Ascending aorta (tissue), 2 donors: ENCODE data around the gene TMEM86A. TPM values are rescaled to one million over a fixed set of nuclear protein-coding genes. Genes with fewer than 3 reads are reported as not detected.
"Not testable (repeated sequence)": the region's sequence is repeated elsewhere in the genome, so short reads cannot be mapped to it uniquely, and the experiment has no call there.

Source experiments
- DNase-seq, 2 donors: peaks; one replicate each; pipeline ENCODE4 v3.0.0-alpha.2; 2019; ENCODE audit warnings: low spot score in 2 of 2
- H3K27ac ChIP-seq, 2 donors: fragments of 200-600 bp; sonication (generic); one replicate each; pipeline ENCODE4 v1.5.1; 2016 to 2017; ENCODE audit warnings: mild to moderate bottlenecking in 1 of 2
- H3K27me3 ChIP-seq: fragments of 200-600 bp; sonication (generic); one replicate; pipeline ENCODE4 v1.5.1; 2017
- H3K36me3 ChIP-seq, 2 donors: fragments of 200-600 bp; sonication (generic); one replicate each; pipeline ENCODE4 v1.5.1; 2016
- H3K4me1 ChIP-seq, 2 donors: fragments of 200-600 bp; sonication (generic); one replicate each; pipeline ENCODE4 v1.5.1; 2016 to 2017; ENCODE audit warnings: mild to moderate bottlenecking in 1 of 2
- H3K4me3 ChIP-seq, 2 donors: fragments of 200-600 bp; sonication (generic); one replicate each; pipeline ENCODE4 v1.5.1; 2016 to 2017; ENCODE audit warnings: mild to moderate bottlenecking in 1 of 2
- H3K9me3 ChIP-seq, 2 donors: fragments of 200-600 bp; sonication (generic); one replicate each; pipeline ENCODE4 v1.5.1; 2016
- CTCF ChIP-seq, 3 experiments: fragments of 200-600 bp in 2 of 3; fragments of 450-650 bp in 1 of 3; sonication (generic) in 2 of 3; IDR thresholded peaks; one replicate each; pipeline ENCODE4 v1.5.1; 2016 to 2019; ENCODE audit warnings: antibody characterized with exemption in 3 of 3, mild to moderate bottlenecking in 1 of 3, moderate library complexity in 1 of 3
- intact Hi-C: fragments of 100-400 bp; cut with DNase I; formaldehyde crosslinking; loops from one replicate; pipeline ENCODE4 v1.15.1; 2023
- total RNA-seq: library from RNA; depleted of rRNA; stranded (reverse); fragments of >200 nt; gene quantifications from one replicate; pipeline ENCODE4 v1.1.0, GENCODE V29; 2016

Gene TMEM86A
- 4.8 TPM for total RNA-seq

- Histone ChIP-seq H3K4me1 (peaks cover 0 to 5% of the 10 kb centered on the region in 2 donors), H3K36me3 (peaks cover 5 to 7% of the 10 kb centered on the region in 2 donors), H3K4me3 (peak within 1 kb of the TSS; percentile 96 to 99), H3K27ac (peak within 1 kb of the TSS; percentile 73 to 84), H3K27me3 (no peaks in the 10 kb centered on the region), H3K9me3 (no peaks in the 10 kb centered on the region)
- peak; percentile 88 to 98 for DNase-seq
- TF ChIP-seq CTCF (IDR thresholded peaks at IDR 0.05): no peak
- intact Hi-C loops: loop anchor here (1.0 to 5.0 kb wide), 5 partner anchors 22 to 306 kb away; partner anchors contain the start of genes LDHA, SPTY2D1, TSG101 and UEVLD
Measured at GRCh38 chr11:18698341-18699268, at the start of gene TMEM86A. Gene TMEM86A, plus strand, starts transcription at chr11:18698779. Its CDS starts 108 bp downstream, at chr11:18698887.

- H3K36me3 ChIP-seq: no peaks in the 10 kb centered on the region
- H3K27ac ChIP-seq: no peak overlapping the region
- H3K27me3 ChIP-seq: no peaks in the 10 kb centered on the region
- no peak for TF ChIP-seq CTCF (IDR thresholded peaks at IDR 0.05)
- DNase-seq: no peak
- no peaks in the 10 kb centered on the region for H3K9me3 ChIP-seq
- H3K4me3 ChIP-seq: no peak overlapping the region
- H3K4me1 ChIP-seq: no peaks in the 10 kb centered on the region
- intact Hi-C loops: no loop called here
Measured at GRCh38 chr11:18650353-18650752, 48.2 kb upstream of the TMEM86A start.

GRCh38 chr11:18650859-18651557, 47.6 kb upstream of the TMEM86A start:
- TF ChIP-seq CTCF (IDR thresholded peaks at IDR 0.05): peak; percentile 23 to 47 (median 28)
- Histone ChIP-seq H3K27me3 (no peaks in the 10 kb centered on the region), H3K4me1 (no peaks in the 10 kb centered on the region), H3K4me3 (no peak overlapping the region), H3K27ac (no peak overlapping the region), H3K36me3 (no peaks in the 10 kb centered on the region), H3K9me3 (no peaks in the 10 kb centered on the region)
- intact Hi-C loops: no loop called here
- peak in 1 of 2 donors; percentile 72 for DNase-seq

- H3K4me1 ChIP-seq: no peaks in the 10 kb centered on the region
- H3K4me3 ChIP-seq: no peak overlapping the region
- DNase-seq: no peak
- no peaks in the 10 kb centered on the region for H3K36me3 ChIP-seq
- no peak for TF ChIP-seq CTCF (IDR thresholded peaks at IDR 0.05)
- H3K27me3 ChIP-seq: no peaks in the 10 kb centered on the region
- no peak overlapping the region for H3K27ac ChIP-seq
- intact Hi-C loops: no loop called here
- no peaks in the 10 kb centered on the region for H3K9me3 ChIP-seq
Measured at GRCh38 chr11:18657673-18658072, 40.9 kb upstream of the TMEM86A start.

GRCh38 chr11:18665353-18665872, 33.2 kb upstream of the TMEM86A start:
- H3K27me3 ChIP-seq, H3K27ac ChIP-seq, H3K4me1 ChIP-seq, H3K4me3 ChIP-seq, intact Hi-C loops, H3K9me3 ChIP-seq, H3K36me3 ChIP-seq, DNase-seq: not testable (repeated sequence)
